ENCODE results near the gene GTF2A1.

GTF2A1 gene

DNA sequence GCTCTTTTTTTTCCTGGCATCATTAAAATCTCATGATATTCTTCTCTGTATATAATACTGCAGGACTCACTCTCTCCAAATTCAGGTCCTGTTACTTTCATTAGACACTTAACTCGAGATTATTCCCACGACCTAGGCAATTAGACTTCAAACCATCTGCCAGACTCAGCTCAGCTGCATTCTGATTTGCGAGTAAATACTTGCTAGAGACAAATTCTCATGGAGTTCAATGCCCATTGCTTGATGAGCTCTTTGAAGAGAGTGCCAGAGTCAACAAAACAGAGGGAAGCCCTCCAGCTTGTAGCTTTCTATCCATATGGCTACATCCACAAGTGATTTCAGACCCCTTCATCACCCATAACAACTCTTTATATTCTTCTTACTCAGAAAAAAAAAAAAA lies 88.3 kb downstream of the GTF2A1 start:
- no peak for DNase-seq

- no peak for DNase-seq
Measured at GRCh38 chr14:81129242-81129641, 91.5 kb downstream of the GTF2A1 start.

DNA sequence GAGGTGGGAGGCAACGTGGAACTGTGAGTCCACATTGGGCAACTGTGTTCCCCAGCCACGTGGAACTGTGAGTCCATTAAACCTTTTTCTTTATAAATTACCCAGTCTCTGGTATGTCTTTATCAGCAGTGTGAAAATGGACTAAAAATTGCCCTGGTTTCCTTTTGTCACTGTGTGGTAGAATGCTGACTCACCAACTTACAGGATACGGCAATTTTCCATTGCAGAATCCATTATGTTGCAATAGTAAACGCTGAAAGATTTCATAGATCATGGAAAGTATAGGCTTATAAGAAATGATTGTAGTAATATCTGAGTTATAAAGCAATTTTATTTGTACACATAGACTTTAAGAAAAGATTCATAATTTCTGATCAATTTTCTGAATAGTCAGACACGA lies 93.0 kb downstream of the GTF2A1 start:
- no peak for DNase-seq

GRCh38 chr14:81125536-81125935 lies 95.2 kb downstream of the GTF2A1 start:
- DNase-seq: no peak

All from EL (cell line).